HepG2 (cell line): ENCODE data around the gene PTPRE. TPM values are rescaled to one million over a fixed set of nuclear protein-coding genes. Genes with fewer than 3 reads are reported as not detected.

Experiments used
- ATAC-seq: fragments of 200-7000 bp; cut with Tn5 transposase; 3 replicates; pipeline ENCODE4 v1.9.1; 2020; ENCODE audit warnings: mild to moderate bottlenecking, moderate library complexity
- BruUV-seq: library from RNA; stranded (reverse); fragments of 400-500 nt; replicated peaks from 2 replicates; lab custom pipeline; 2021; lab: Mats Ljungman, UMichigan
- CTCF ChIA-PET: fragments of 300-600 bp; formaldehyde crosslinking; extraction: SDS; loops from one replicate; lab custom pipeline; 2021; ENCODE audit warnings: low total read pairs, inconsistent platforms, low intra/inter-chr PET ratio; lab: Yijun Ruan, JAX
- POLR2A ChIA-PET: fragments of 350-600 bp; sonication (Branson Sonifier 250); formaldehyde crosslinking; loops from one replicate; lab custom pipeline; 2020; ENCODE audit warnings: antibody characterized with exemption, inconsistent platforms; lab: Yijun Ruan, JAX
- DNase-seq: peaks from one replicate; pipeline ENCODE4 v3.0.0-alpha.2; 2015; ENCODE audit warnings: low spot score
- FAIRE-seq: peaks from 3 replicates; lab custom pipeline; 2011; peaks lifted over from hg19 to GRCh38; lab: Jason Lieb, UNC
- H2AFZ ChIP-seq: one replicate; pipeline ENCODE4 v1.6.1; 2011; ENCODE audit warnings: low read length, inconsistent platforms
- H3K27ac ChIP-seq: fragments of 300-600 bp; 3 replicates; pipeline ENCODE4 v1.8.0; 2011; ENCODE audit warnings: mixed run types, mild to moderate bottlenecking, mixed read lengths, low read length, inconsistent platforms; ENCODE audit not compliant: insufficient read depth; ENCODE audit errors: extremely low read length
- H3K27me3 ChIP-seq, 2 experiments: fragments of 200-600 bp in 1 of 2; 2 replicates in 1 of 2; 3 replicates in 1 of 2; pipeline versions ENCODE4 v1.6.0 to v1.8.0; 2011; ENCODE audit warnings: low read length in 2 of 2, mild to moderate bottlenecking in 2 of 2, moderate library complexity in 2 of 2, inconsistent platforms in 1 of 2; ENCODE audit not compliant: insufficient read depth in 2 of 2, control insufficient read depth in 1 of 2
- H3K36me3 ChIP-seq, 2 experiments: fragments of 200-600 bp in 1 of 2; replicated peaks in 1 of 2; 2 replicates in 1 of 2; 3 replicates in 1 of 2; pipeline versions ENCODE4 v1.5.1 to v1.8.0; 2011; ENCODE audit warnings: low read length in 2 of 2, inconsistent platforms in 1 of 2; ENCODE audit not compliant: insufficient read depth in 2 of 2, control insufficient read depth in 1 of 2
- H3K4me1 ChIP-seq: 2 replicates; pipeline ENCODE4 v1.5.1; 2012; ENCODE audit warnings: low read length, inconsistent platforms; ENCODE audit not compliant: insufficient read depth
- H3K4me2 ChIP-seq: 2 replicates; pipeline ENCODE4 v1.6.0; 2011; ENCODE audit warnings: low read depth, low read length, inconsistent platforms
- H3K4me3 ChIP-seq, 3 experiments: fragments of 200-600 bp in 1 of 3; sonication (generic), shearing (Covaris generic) in 1 of 3; replicated peaks in 1 of 3; 2 replicates each; pipeline ENCODE4 v1.5.1; 2011 to 2016; ENCODE audit warnings: low read length in 3 of 3, inconsistent platforms in 2 of 3, low read depth in 2 of 3, mild to moderate bottlenecking in 2 of 3, control low read depth in 1 of 3, mixed read lengths in 1 of 3; ENCODE audit not compliant: insufficient read depth in 1 of 3
- H3K79me2 ChIP-seq: one replicate; pipeline ENCODE4 v1.6.1; 2011; ENCODE audit warnings: low read length, inconsistent platforms; ENCODE audit not compliant: insufficient read depth
- H3K9ac ChIP-seq: 2 replicates; pipeline ENCODE4 v1.6.0; 2011; ENCODE audit warnings: mild to moderate bottlenecking, low read depth, low read length, inconsistent platforms; ENCODE audit not compliant: insufficient read depth
- H3K9me3 ChIP-seq: 2 replicates; pipeline ENCODE4 v1.5.1; 2012; ENCODE audit warnings: mild to moderate bottlenecking, low read length
- H4K20me1 ChIP-seq: 2 replicates; pipeline ENCODE4 v1.6.0; 2011; ENCODE audit warnings: inconsistent platforms, mild to moderate bottlenecking, low read length, moderate library complexity; ENCODE audit not compliant: insufficient read depth
- ATF7 ChIP-seq, 2 experiments: fragments of 450-650 bp in 1 of 2; sonication (generic) in 1 of 2; formaldehyde crosslinking in 1 of 2; IDR thresholded peaks; 2 replicates each; pipeline versions ENCODE4 v1.4.0 to v1.6.1; 2016 to 2020; ENCODE audit warnings: antibody characterized with exemption in 1 of 2, mild to moderate bottlenecking in 1 of 2, missing genetic modification reagents in 1 of 2
- CHCHD3 ChIP-seq: sonication (generic); formaldehyde crosslinking; IDR thresholded peaks from 2 replicates; pipeline ENCODE4 v1.8.0; 2022; ENCODE audit warnings: mild to moderate bottlenecking, missing genetic modification reagents, moderate library complexity
- CREB1 ChIP-seq, 2 experiments: fragments of 450-650 bp in 1 of 2; IDR thresholded peaks; 2 replicates each; pipeline ENCODE4 v1.6.1; 2016 to 2017; ENCODE audit warnings: control low read depth in 1 of 2, mild to moderate bottlenecking in 1 of 2, missing compliant biosample characterization in 1 of 2, missing genetic modification characterization in 1 of 2
- GABPB1 ChIP-seq: IDR thresholded peaks from 2 replicates; pipeline ENCODE4 v1.6.1; 2016; ENCODE audit warnings: mild to moderate bottlenecking, missing genetic modification reagents, moderate library complexity, missing compliant biosample characterization
- SIX4 ChIP-seq: sonication (generic); formaldehyde crosslinking; IDR thresholded peaks from 2 replicates; pipeline ENCODE4 v1.4.0; 2020; ENCODE audit warnings: missing genetic modification reagents
- SOX6 ChIP-seq, 2 experiments: fragments of 450-650 bp in 1 of 2; sonication (generic) in 1 of 2; formaldehyde crosslinking in 1 of 2; IDR thresholded peaks; 2 replicates each; pipeline versions ENCODE4 v1.4.0 to v1.6.1; 2017 to 2020; ENCODE audit warnings: antibody characterized with exemption in 1 of 2, mild to moderate bottlenecking in 1 of 2, missing genetic modification reagents in 1 of 2
- ZNF543 ChIP-seq: sonication (generic); formaldehyde crosslinking; IDR thresholded peaks from 2 replicates; pipeline ENCODE4 v1.4.0; 2020; ENCODE audit warnings: mild to moderate bottlenecking, missing genetic modification reagents
- ZNF563 ChIP-seq: sonication (generic); formaldehyde crosslinking; IDR thresholded peaks from 2 replicates; pipeline ENCODE4 v1.8.0; 2022; ENCODE audit warnings: mild to moderate bottlenecking, moderate library complexity, missing genetic modification reagents
- ZNF605 ChIP-seq: sonication (generic); formaldehyde crosslinking; IDR thresholded peaks from 2 replicates; pipeline ENCODE4 v1.8.0; 2022; ENCODE audit warnings: mild to moderate bottlenecking, missing genetic modification reagents
- ZNF607 ChIP-seq: sonication (generic); formaldehyde crosslinking; IDR thresholded peaks from 2 replicates; pipeline ENCODE4 v1.5.1; 2020; ENCODE audit warnings: missing genetic modification reagents, mild to moderate bottlenecking, borderline replicate concordance
- ZNF766 ChIP-seq: sonication (generic); formaldehyde crosslinking; IDR thresholded peaks from 2 replicates; pipeline ENCODE4 v1.5.0; 2020; ENCODE audit warnings: missing genetic modification reagents, borderline replicate concordance
- WGBS: methylation state at CpG from one replicate; pipeline ENCODE4 v1.1.6; 2017; ENCODE audit warnings: low lambda C conversion rate; 5-methylcytosine and 5-hydroxymethylcytosine counted together
- in situ Hi-C: cut with HindIII; loops from 2 replicates; pipeline ENCODE4 v1.10.0; 2017; ENCODE audit warnings: low pct_unique_long_range_greater_than_20kb; ENCODE audit not compliant: extremely low pct_ligation_motif_present
- intact Hi-C: fragments of 100-400 bp; cut with micrococcal nuclease; formaldehyde crosslinking; loops from one replicate; pipeline ENCODE4 v1.10.0; 2022; ENCODE audit not compliant: unreplicated experiment
- polyA plus RNA-seq, 8 experiments: library from polyadenylated mRNA; depleted of rRNA in 3 of 8; stranded (reverse) in 7 of 8; unstranded in 1 of 8; fragments of >200 nt; fragmentation: Illumina TruSeq in 4 of 8; extraction: Trizol in 4 of 8; gene quantifications; 2 replicates each; pipeline versions ENCODE4 v1.2.1 to v1.2.3, GENCODE V29; 2011 to 2016; ENCODE audit warnings: low read depth in 4 of 8, missing spikeins in 1 of 8, mixed read lengths in 1 of 8; ENCODE audit not compliant: insufficient read depth in 1 of 8
- total RNA-seq, 5 experiments: library from RNA; depleted of rRNA; stranded (reverse); fragments of >200 nt; fragmentation: Illumina TruSeq; extraction: Trizol; gene quantifications; 2 replicates each; pipeline ENCODE4 v1.2.3, GENCODE V29; 2016; ENCODE audit warnings: low read depth in 1 of 5
- TF ChIP-seq, protein P1 (sequence below): sonication (generic); formaldehyde crosslinking; IDR thresholded peaks from 2 replicates; pipeline ENCODE4 v1.8.0; 2023; ENCODE audit warnings: mild to moderate bottlenecking, missing genetic modification reagents
- TF ChIP-seq, protein P2 (sequence below): sonication (generic); formaldehyde crosslinking; IDR thresholded peaks from 2 replicates; pipeline ENCODE4 v1.4.0; 2020; ENCODE audit warnings: missing genetic modification reagents

The PTPRE gene
- total and polyA plus RNA-seq, 2 of the 13 experiments (the other 11 are each of a cell fraction or from before 2014, with no cell fraction given), result 0.01 to 0.02 TPM

DNA sequence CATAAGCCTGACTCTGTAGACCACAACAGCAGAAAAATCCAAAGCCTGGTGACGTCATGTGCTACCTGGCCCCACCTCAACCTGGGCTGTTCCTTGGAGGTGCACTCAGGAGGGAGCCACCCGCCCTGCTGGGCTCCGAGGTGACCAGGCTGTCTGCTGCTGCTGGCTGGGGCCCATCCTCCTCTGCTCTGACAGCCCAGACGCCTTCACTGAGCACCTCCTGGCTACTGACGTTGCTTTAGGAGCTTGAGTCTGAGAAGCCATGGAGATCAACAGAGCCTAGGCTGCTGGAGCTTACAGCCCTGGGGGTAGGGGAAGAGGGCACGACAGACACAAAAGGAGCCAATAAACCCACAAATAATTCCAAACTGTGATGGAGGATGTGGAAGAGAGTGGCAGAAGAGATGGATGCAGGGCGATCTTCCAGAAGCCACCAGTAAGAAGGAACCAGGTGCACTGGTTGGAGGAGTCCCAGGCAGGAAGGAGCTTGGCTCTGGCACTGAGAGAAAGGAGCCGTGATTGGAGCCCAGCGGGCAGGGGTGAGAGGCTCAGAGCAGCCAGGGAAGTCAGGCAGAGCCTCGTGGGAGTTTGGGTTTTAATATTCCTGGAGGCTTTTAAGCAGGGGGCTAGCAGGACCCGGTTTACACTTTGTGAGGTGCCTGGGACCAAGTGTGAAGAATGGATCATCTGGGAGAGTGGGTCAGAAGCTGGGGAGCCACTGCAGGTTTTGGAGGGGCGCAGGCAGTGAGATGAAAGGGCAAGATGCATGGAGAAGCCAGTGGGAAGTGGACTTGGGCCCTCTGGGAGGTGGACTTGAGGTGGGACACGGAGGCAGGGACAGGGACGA is 1.7 kb upstream of the PTPRE start:
- Histone ChIP-seq H3K9ac (no peak overlapping the region), H3K27me3 (peaks cover 1 to 44% of the 10 kb centered on the region in 2 experiments; a peak in 3 of 5 replicates), H3K4me2 (no peak overlapping the region), H3K4me3 (no peak overlapping the region), H3K27ac (no peak overlapping the region), H2AFZ (no peak overlapping the region), H3K36me3 (no peaks in the 10 kb centered on the region), H3K79me2 (no peaks in the 10 kb centered on the region), H3K4me1 (no peaks in the 10 kb centered on the region), H4K20me1 (no peaks in the 10 kb centered on the region), H3K9me3 (no peaks in the 10 kb centered on the region)
- BruUV-seq, result no TSS peak
- ATAC-seq (no peak), DNase-seq (no peak), FAIRE-seq (no peak)
- 7% methylated on average over 13 of the region's 14 CpGs for WGBS
- ChIA-PET POLR2A (no interaction called here), CTCF (no interaction called here)
- TF ChIP-seq SIX4 (CRISPR knock-in tag), result no peak
- no peak for TF ChIP-seq ZNF766 (CRISPR knock-in tag)
- TF ChIP-seq CREB1 (IDR thresholded peaks at IDR 0.05), result peak; percentile 94
- TF ChIP-seq CREB1 (CRISPR knock-in tag; IDR thresholded peaks at IDR 0.05), result no peak
- no peak for TF ChIP-seq ZNF543 (CRISPR knock-in tag)
- TF ChIP-seq ATF7 (IDR thresholded peaks at IDR 0.05), result peak; percentile 95
- no peak for TF ChIP-seq ATF7 (CRISPR knock-in tag; IDR thresholded peaks at IDR 0.05)
- TF ChIP-seq GABPB1, result no peak
- no peak for TF ChIP-seq ZNF607 (CRISPR knock-in tag)
- TF ChIP-seq CHCHD3 (CRISPR knock-in tag), result no peak
- TF ChIP-seq, protein P1, sequence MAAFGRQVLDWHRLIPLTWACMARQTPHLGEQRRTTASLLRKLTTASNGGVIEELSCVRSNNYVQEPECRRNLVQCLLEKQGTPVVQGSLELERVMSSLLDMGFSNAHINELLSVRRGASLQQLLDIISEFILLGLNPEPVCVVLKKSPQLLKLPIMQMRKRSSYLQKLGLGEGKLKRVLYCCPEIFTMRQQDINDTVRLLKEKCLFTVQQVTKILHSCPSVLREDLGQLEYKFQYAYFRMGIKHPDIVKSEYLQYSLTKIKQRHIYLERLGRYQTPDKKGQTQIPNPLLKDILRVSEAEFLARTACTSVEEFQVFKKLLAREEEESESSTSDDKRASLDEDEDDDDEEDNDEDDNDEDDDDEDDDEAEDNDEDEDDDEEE, result no peak
- TF ChIP-seq SOX6 (IDR thresholded peaks at IDR 0.05), result no peak
- no peak for TF ChIP-seq SOX6 (CRISPR knock-in tag; IDR thresholded peaks at IDR 0.05)
- TF ChIP-seq, protein P2, sequence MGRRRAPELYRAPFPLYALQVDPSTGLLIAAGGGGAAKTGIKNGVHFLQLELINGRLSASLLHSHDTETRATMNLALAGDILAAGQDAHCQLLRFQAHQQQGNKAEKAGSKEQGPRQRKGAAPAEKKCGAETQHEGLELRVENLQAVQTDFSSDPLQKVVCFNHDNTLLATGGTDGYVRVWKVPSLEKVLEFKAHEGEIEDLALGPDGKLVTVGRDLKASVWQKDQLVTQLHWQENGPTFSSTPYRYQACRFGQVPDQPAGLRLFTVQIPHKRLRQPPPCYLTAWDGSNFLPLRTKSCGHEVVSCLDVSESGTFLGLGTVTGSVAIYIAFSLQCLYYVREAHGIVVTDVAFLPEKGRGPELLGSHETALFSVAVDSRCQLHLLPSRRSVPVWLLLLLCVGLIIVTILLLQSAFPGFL (CRISPR knock-in tag), result no peak
- no peak for TF ChIP-seq ZNF563
- no peak for TF ChIP-seq ZNF605 (CRISPR knock-in tag)
- in situ Hi-C loops, result loop anchor here (5.0 kb wide), 1 partner anchor 162 kb away; no protein-coding TSS in a partner anchor
- intact Hi-C loops, result no loop called here
